ENCODE measurements around the gene CASP10. TPM values are rescaled to one million over a fixed set of nuclear protein-coding genes. Genes with fewer than 3 reads are reported as not detected.

The CASP10 gene
- total and polyA plus RNA-seq, 9 of the 15 experiments (the other 6 are each of a cell fraction or from before 2014, with no cell fraction given) = 7.1 to 20.4 (median 10.8) TPM

GRCh38 chr2:201151127-201151981 lies 31.6 kb upstream of the CASP10 start (continued):
- no peak for TF ChIP-seq IRF1 (CRISPR knock-in tag; IDR thresholded peaks at IDR 0.05; ENCODE audit: borderline replicate concordance)
- TF ChIP-seq ZNF174 (CRISPR knock-in tag; IDR thresholded peaks at IDR 0.05) = no peak
- no peak for TF ChIP-seq PHF20 (IDR thresholded peaks at IDR 0.05; ENCODE audit: partially characterized antibody)
- 0 out of 2 replicates have a peak, but pooled peaks have one; percentile 10 for TF ChIP-seq ZNF395 (CRISPR knock-in tag; IDR thresholded peaks at IDR 0.05)
- peak; percentile 37; the same call in 1 of the 2 replicates for TF ChIP-seq EP300 (IDR thresholded peaks at IDR 0.05; ENCODE audit: low read length)
- TF ChIP-seq SMARCC2 (IDR thresholded peaks at IDR 0.05; ENCODE audit: low read depth) = peak; percentile 55; the same call in 1 of the 2 replicates
- TF ChIP-seq ZFP1 (CRISPR knock-in tag; IDR thresholded peaks at IDR 0.05) = no peak
- TF ChIP-seq SMARCA4 (IDR thresholded peaks at IDR 0.05) = peak; percentile 62; the same call in 1 of the 2 replicates
- TF ChIP-seq, protein P1, sequence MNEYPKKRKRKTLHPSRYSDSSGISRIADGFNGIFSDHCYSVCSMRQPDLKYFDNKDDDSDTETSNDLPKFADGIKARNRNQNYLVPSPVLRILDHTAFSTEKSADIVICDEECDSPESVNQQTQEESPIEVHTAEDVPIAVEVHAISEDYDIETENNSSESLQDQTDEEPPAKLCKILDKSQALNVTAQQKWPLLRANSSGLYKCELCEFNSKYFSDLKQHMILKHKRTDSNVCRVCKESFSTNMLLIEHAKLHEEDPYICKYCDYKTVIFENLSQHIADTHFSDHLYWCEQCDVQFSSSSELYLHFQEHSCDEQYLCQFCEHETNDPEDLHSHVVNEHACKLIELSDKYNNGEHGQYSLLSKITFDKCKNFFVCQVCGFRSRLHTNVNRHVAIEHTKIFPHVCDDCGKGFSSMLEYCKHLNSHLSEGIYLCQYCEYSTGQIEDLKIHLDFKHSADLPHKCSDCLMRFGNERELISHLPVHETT (CRISPR knock-in tag; conservative IDR thresholded peaks at IDR 0.05 in 1 of 2, IDR thresholded peaks at IDR 0.05 in 1 of 2) = peak in 1 of 2 experiments; percentile 23; a peak in 1 of 4 replicates
- no peak for TF ChIP-seq MYBL2 (IDR thresholded peaks at IDR 0.05; ENCODE audit: low read depth)
- TF ChIP-seq MYBL2 (CRISPR knock-in tag; IDR thresholded peaks at IDR 0.05; ENCODE audit: borderline replicate concordance) = no peak
- no peak for TF ChIP-seq FOXO4 (CRISPR knock-in tag; IDR thresholded peaks at IDR 0.05)
- peak; percentile 96 for TF ChIP-seq FOSL1 (tag; conservative IDR thresholded peaks at IDR 0.05)
- TF ChIP-seq BRD4 (IDR thresholded peaks at IDR 0.05) = no peak
- TF ChIP-seq MAFG (tag; conservative IDR thresholded peaks at IDR 0.05) = peak; percentile 29; the same call in 1 of the 2 replicates
- TF ChIP-seq DPF2 (IDR thresholded peaks at IDR 0.05) = peak; percentile 61
- TF ChIP-seq CEBPG (CRISPR knock-in tag; IDR thresholded peaks at IDR 0.05) = no peak
- peak in 1 of 2 experiments; percentile 47; a peak in 1 of 4 replicates for TF ChIP-seq CEBPG (tag; conservative IDR thresholded peaks at IDR 0.05 in 1 of 2, IDR thresholded peaks at IDR 0.05 in 1 of 2)

All from K562 (cell line).